Hepatocyte (in vitro differentiated cells): ENCODE data around the gene HCN3. TPM values are rescaled to one million over a fixed set of nuclear protein-coding genes. Genes with fewer than 3 reads are reported as not detected.
A peak's percentile ranks its signal among the peaks of the same experiment; 100 is the strongest.

Experiments
- DNase-seq: peaks from one replicate; pipeline ENCODE4 v3.0.0-alpha.2; 2016; ENCODE audit warnings: low spot score
- H2AFZ ChIP-seq: fragments of 200-600 bp; sonication (generic); 2 replicates; pipeline ENCODE4 v1.6.0; 2016; ENCODE audit warnings: antibody characterized with exemption, mild to moderate bottlenecking
- H3K27ac ChIP-seq: fragments of 200-600 bp; sonication (generic); 2 replicates; pipeline ENCODE4 v1.5.1; 2016; ENCODE audit warnings: mild to moderate bottlenecking
- H3K27me3 ChIP-seq: fragments of 200-600 bp; sonication (generic); 2 replicates; pipeline ENCODE4 v1.6.1; 2016
- H3K36me3 ChIP-seq: fragments of 200-600 bp; sonication (generic); replicated peaks from 2 replicates; pipeline ENCODE4 v1.5.1; 2016; ENCODE audit warnings: low read depth; ENCODE audit not compliant: insufficient read depth
- H3K4me1 ChIP-seq: fragments of 200-600 bp; sonication (generic); 2 replicates; pipeline ENCODE4 v1.5.1; 2016; ENCODE audit warnings: mild to moderate bottlenecking, moderate library complexity; ENCODE audit not compliant: insufficient read depth
- H3K4me2 ChIP-seq: fragments of 200-600 bp; sonication (generic); 2 replicates; pipeline ENCODE4 v1.6.0; 2016
- H3K4me3 ChIP-seq: fragments of 200-600 bp; sonication (generic); 2 replicates; pipeline ENCODE4 v1.5.1; 2016; ENCODE audit warnings: mild to moderate bottlenecking
- H3K79me2 ChIP-seq: fragments of 200-600 bp; sonication (generic); 2 replicates; pipeline ENCODE4 v1.6.0; 2017; ENCODE audit warnings: mild to moderate bottlenecking
- H3K9me2 ChIP-seq: fragments of 200-600 bp; sonication (generic); replicated peaks from 2 replicates; pipeline ENCODE4 v1.6.0; 2017; ENCODE audit warnings: mild to moderate bottlenecking; ENCODE audit not compliant: insufficient read depth
- H3K9me3 ChIP-seq: fragments of 200-600 bp; sonication (generic); 2 replicates; pipeline ENCODE4 v1.5.1; 2016; ENCODE audit warnings: low read depth, mild to moderate bottlenecking
- H4K20me1 ChIP-seq: fragments of 200-600 bp; sonication (generic); 2 replicates; pipeline ENCODE4 v1.6.0; 2016; ENCODE audit warnings: mild to moderate bottlenecking; ENCODE audit not compliant: insufficient read depth, poor library complexity, severe bottlenecking
- CTCF ChIP-seq: fragments of 200-600 bp; sonication (generic); IDR thresholded peaks from 2 replicates; pipeline ENCODE4 v1.5.1; 2016; ENCODE audit warnings: antibody characterized with exemption, mild to moderate bottlenecking; ENCODE audit not compliant: poor library complexity
- EZH2 ChIP-seq: fragments of 200-600 bp; sonication (generic); IDR thresholded peaks from 2 replicates; pipeline ENCODE4 v1.6.1; 2016; ENCODE audit warnings: antibody characterized with exemption, mild to moderate bottlenecking, borderline replicate concordance
- EZH2phosphoT487 ChIP-seq: fragments of 200-600 bp; sonication (generic); IDR thresholded peaks from one replicate; pipeline ENCODE4 v1.6.1; 2018; ENCODE audit warnings: antibody characterized with exemption, mild to moderate bottlenecking, low read depth, moderate library complexity; ENCODE audit not compliant: unreplicated experiment, severe bottlenecking
- WGBS: methylation state at CpG from one replicate; pipeline ENCODE4 v1.1.6; 2016; ENCODE audit warnings: low lambda C conversion rate; ENCODE audit errors: missing lambda C conversion rate; 5-methylcytosine and 5-hydroxymethylcytosine counted together
- polyA plus RNA-seq: library from polyadenylated mRNA; unstranded; fragments of >200 nt; fragmentation: Nextera tagmentation; extraction: Ambion mirVana; gene quantifications from 2 replicates; pipeline ENCODE4 v1.2.1, GENCODE V29; 2016
- total RNA-seq: library from RNA; depleted of rRNA; stranded (reverse); fragments of >200 nt; gene quantifications from 2 replicates; pipeline ENCODE4 v1.2.3, GENCODE V29; 2014

The HCN3 gene
- total and polyA plus RNA-seq, 2 experiments from 2014 or later: 4.3 to 5.6 TPM

- TF ChIP-seq EZH2phosphoT487: no peak
- TF ChIP-seq EZH2: no peak
- no peak for TF ChIP-seq CTCF
- H3K9me2 ChIP-seq: no peaks in the 10 kb centered on the region
- H3K4me3 ChIP-seq: no peak overlapping the region
- H2AFZ ChIP-seq: no peak overlapping the region
- no peaks in the 10 kb centered on the region for H4K20me1 ChIP-seq
- no peaks in the 10 kb centered on the region for H3K36me3 ChIP-seq
- no peak for DNase-seq
- H3K79me2 ChIP-seq: no peaks in the 10 kb centered on the region
- H3K9me3 ChIP-seq: no peaks in the 10 kb centered on the region
- H3K4me1 ChIP-seq: no peaks in the 10 kb centered on the region
- no peaks in the 10 kb centered on the region for H3K27me3 ChIP-seq
- H3K27ac ChIP-seq: no peak overlapping the region
- H3K4me2 ChIP-seq: no peak overlapping the region
- WGBS: 90% methylated on average over 5 of the region's 5 CpGs
These were observed 40.8 kb upstream of the HCN3 start for GRCh38 chr1:155236451-155236850.

DNA sequence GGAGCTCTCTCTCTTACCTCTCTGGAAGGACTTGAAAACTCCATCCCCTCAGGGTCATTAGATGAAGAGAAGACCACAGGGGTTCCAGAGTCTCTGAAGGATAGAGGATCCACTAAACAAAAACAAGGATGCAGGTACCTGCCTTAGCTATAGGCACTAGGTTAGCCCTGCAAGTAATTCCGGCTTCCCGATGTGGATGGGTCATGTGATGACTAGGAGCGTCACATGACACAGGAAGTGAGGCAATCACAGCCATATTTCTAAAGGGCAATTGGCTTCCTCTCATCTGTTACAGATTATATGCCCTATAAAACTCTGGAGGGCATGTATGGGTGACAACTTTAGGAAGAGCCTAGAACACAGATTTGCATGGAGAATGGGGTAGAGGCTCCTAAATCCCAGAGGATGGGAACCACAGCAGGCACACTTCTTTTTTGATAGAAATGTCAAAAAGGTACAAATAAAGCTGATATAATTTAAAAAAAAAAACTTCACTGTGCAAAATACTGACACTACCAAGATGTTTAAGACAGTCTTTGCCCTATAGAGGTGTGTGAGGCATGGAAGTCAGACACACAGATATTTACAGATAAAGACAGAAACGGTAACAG lies 36.1 kb upstream of the HCN3 start:
- Histone ChIP-seq H3K4me2 (peak overlapping the region; percentile 76), H3K79me2 (peaks cover 11% of the 10 kb centered on the region), H2AFZ (peak overlapping the region; percentile 29), H3K36me3 (no peaks in the 10 kb centered on the region), H3K9me3 (no peaks in the 10 kb centered on the region), H3K27ac (no peak overlapping the region), H3K27me3 (no peaks in the 10 kb centered on the region), H3K4me3 (peak overlapping the region; percentile 30), H3K9me2 (no peaks in the 10 kb centered on the region), H3K4me1 (peaks cover 15% of the 10 kb centered on the region), H4K20me1 (no peaks in the 10 kb centered on the region)
- WGBS: 21% methylated on average over 4 of the region's 4 CpGs
- peak; percentile 87 for DNase-seq
- no peak for TF ChIP-seq CTCF

GRCh38 chr1:155241841-155242264 lies 35.4 kb upstream of the HCN3 start:
- no peak for DNase-seq
- Histone ChIP-seq H4K20me1 (no peaks in the 10 kb centered on the region), H3K4me2 (no peak overlapping the region), H3K27ac (no peak overlapping the region), H3K9me2 (no peaks in the 10 kb centered on the region), H3K9me3 (no peaks in the 10 kb centered on the region), H3K27me3 (no peaks in the 10 kb centered on the region), H3K4me1 (peaks cover 15% of the 10 kb centered on the region), H3K36me3 (no peaks in the 10 kb centered on the region), H3K79me2 (peaks cover 11% of the 10 kb centered on the region), H3K4me3 (no peak overlapping the region), H2AFZ (no peak overlapping the region)
- 89% methylated on average over 4 of the region's 4 CpGs for WGBS
- no peak for TF ChIP-seq CTCF
- TF ChIP-seq EZH2: no peak
- TF ChIP-seq EZH2phosphoT487: no peak
